Measurements from ENCODE around the gene ACTR1B. TPM values are rescaled to one million over a fixed set of nuclear protein-coding genes. Genes with fewer than 3 reads are reported as not detected.

ACTR1B gene
- total and polyA plus RNA-seq, 2 experiments from 2014 or later, result 53.4 to 65.8 TPM

- Histone ChIP-seq H4K20me1 (ENCODE audit: insufficient read depth) (no peaks in the 10 kb centered on the region), H3K36me3 (ENCODE audit: low read depth) (peaks cover 12% of the 10 kb centered on the region; the same call in 1 of the 2 replicates), H2AFZ (no peak overlapping the region), H3K9me3 (ENCODE audit: low read depth) (no peaks in the 10 kb centered on the region), H3K4me3 (no peak overlapping the region), H3K9me2 (ENCODE audit: insufficient read depth) (no peaks in the 10 kb centered on the region), H3K4me2 (ENCODE audit: unreplicated experiment) (no peak overlapping the region), H3K4me1 (ENCODE audit: insufficient read depth) (peaks cover 4% of the 10 kb centered on the region), H3K9ac (no peak overlapping the region), H3F3A (ENCODE audit: insufficient read depth) (peaks cover 21% of the 10 kb centered on the region), H3K27ac (no peak overlapping the region), H3K79me2 (ENCODE audit: insufficient read depth) (peaks cover 35% of the 10 kb centered on the region), H3K27me3 (replicated peaks; ENCODE audit: insufficient read depth) (no peaks in the 10 kb centered on the region)
- 81 to 83% methylated on average over 15 of the region's 15 CpGs for WGBS, 2 experiments (ENCODE audit: low coverage in 1 of 2, low lambda C conversion rate in 2 of 2, missing lambda C conversion rate in 2 of 2)
- no peak for DNase-seq
- in situ Hi-C loops (cut with MboI), result no loop called here
- TF ChIP-seq EZH2 (IDR thresholded peaks at IDR 0.05; ENCODE audit: insufficient read depth, poor library complexity, severe bottlenecking), result no peak
- TF ChIP-seq EZH2phosphoT487 (IDR thresholded peaks at IDR 0.05; ENCODE audit: insufficient read depth, low read depth), result no peak
Measured at GRCh38 chr2:97656905-97657587, 6.8 kb downstream of the ACTR1B start.

DNA sequence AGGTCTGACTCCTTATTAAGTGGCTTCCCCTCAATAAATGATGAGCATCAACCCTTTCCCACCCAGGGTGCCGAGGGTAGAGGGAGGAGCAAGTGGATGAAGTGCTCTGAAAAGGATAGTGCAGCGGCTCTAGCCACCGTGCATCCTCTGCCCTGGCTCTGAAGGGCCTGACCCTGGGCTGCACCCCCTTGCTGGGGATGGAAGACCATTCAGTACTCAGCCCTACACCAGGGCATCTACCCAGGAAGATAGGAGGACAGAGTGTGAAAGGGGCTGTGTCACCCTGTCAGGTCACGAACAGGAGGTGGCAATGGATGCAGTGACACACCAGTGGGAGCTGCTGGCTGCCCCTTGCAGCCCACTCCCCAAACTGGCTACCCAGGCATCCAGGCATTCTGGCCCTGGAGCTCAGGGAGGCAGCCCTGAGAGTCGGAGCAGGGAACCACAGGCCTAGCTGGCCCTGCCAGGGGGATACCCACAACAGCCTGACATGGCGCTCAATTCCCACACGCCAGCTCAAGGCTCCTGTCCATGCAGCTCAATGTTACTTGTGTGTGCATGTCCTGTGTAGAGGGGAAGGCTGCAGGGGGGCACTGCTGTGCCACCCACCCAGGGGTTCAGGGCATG is 7.6 kb downstream of the ACTR1B start:
- Histone ChIP-seq H3K79me2 (ENCODE audit: insufficient read depth) (peaks cover 27% of the 10 kb centered on the region), H3K9me3 (ENCODE audit: low read depth) (no peaks in the 10 kb centered on the region), H2AFZ (no peak overlapping the region), H4K20me1 (ENCODE audit: insufficient read depth) (no peaks in the 10 kb centered on the region), H3K9me2 (ENCODE audit: insufficient read depth) (no peaks in the 10 kb centered on the region), H3F3A (ENCODE audit: insufficient read depth) (0 out of 2 replicates have a peak, but pooled peaks cover 17% of the 10 kb centered on the region), H3K4me3 (no peak overlapping the region), H3K27me3 (replicated peaks; ENCODE audit: insufficient read depth) (no peaks in the 10 kb centered on the region), H3K4me2 (ENCODE audit: unreplicated experiment) (no peak overlapping the region), H3K36me3 (ENCODE audit: low read depth) (peaks cover 13% of the 10 kb centered on the region; the same call in 1 of the 2 replicates), H3K4me1 (ENCODE audit: insufficient read depth) (no peaks in the 10 kb centered on the region), H3K27ac (no peak overlapping the region), H3K9ac (no peak overlapping the region)
- WGBS, 2 experiments (ENCODE audit: low coverage in 1 of 2, low lambda C conversion rate in 2 of 2, missing lambda C conversion rate in 2 of 2), result 94 to 95% methylated on average over 7 of the region's 7 CpGs
- DNase-seq, result no peak
- in situ Hi-C loops (cut with MboI), result no loop called here
- TF ChIP-seq EZH2 (IDR thresholded peaks at IDR 0.05; ENCODE audit: insufficient read depth, poor library complexity, severe bottlenecking) (no peak), EZH2phosphoT487 (IDR thresholded peaks at IDR 0.05; ENCODE audit: insufficient read depth, low read depth) (no peak)

- TF ChIP-seq EZH2phosphoT487 (IDR thresholded peaks at IDR 0.05; ENCODE audit: insufficient read depth, low read depth) (no peak), EZH2 (IDR thresholded peaks at IDR 0.05; ENCODE audit: insufficient read depth, poor library complexity, severe bottlenecking) (no peak)
- DNase-seq, result no peak
- no peaks in the 10 kb centered on the region for H3K27me3 ChIP-seq (replicated peaks; ENCODE audit: insufficient read depth)
- H3K36me3 ChIP-seq (ENCODE audit: low read depth), result peaks cover 16% of the 10 kb centered on the region; the same call in 1 of the 2 replicates
- no peaks in the 10 kb centered on the region for H3K9me2 ChIP-seq (ENCODE audit: insufficient read depth)
- H3K4me3 ChIP-seq, result no peak overlapping the region
- H3K9me3 ChIP-seq (ENCODE audit: low read depth), result no peaks in the 10 kb centered on the region
- H3F3A ChIP-seq (ENCODE audit: insufficient read depth), result peaks cover 24% of the 10 kb centered on the region; the same call in 1 of the 2 replicates
- H4K20me1 ChIP-seq (ENCODE audit: insufficient read depth), result no peaks in the 10 kb centered on the region
- H3K4me1 ChIP-seq (ENCODE audit: insufficient read depth), result no peaks in the 10 kb centered on the region
- 88 to 97% methylated on average over 2 of the region's 2 CpGs for WGBS, 2 experiments (ENCODE audit: low coverage in 1 of 2, low lambda C conversion rate in 2 of 2, missing lambda C conversion rate in 2 of 2)
- H3K9ac ChIP-seq, result no peak overlapping the region
- H2AFZ ChIP-seq, result no peak overlapping the region
- no peak overlapping the region for H3K4me2 ChIP-seq (ENCODE audit: unreplicated experiment)
- in situ Hi-C loops (cut with MboI), result no loop called here
- no peak overlapping the region for H3K27ac ChIP-seq
- peaks cover 12% of the 10 kb centered on the region for H3K79me2 ChIP-seq (ENCODE audit: insufficient read depth)
Measured at GRCh38 chr2:97654791-97655190, 9.1 kb downstream of the ACTR1B start.

GRCh38 chr2:97654309-97654708 is 9.5 kb downstream of the ACTR1B start:
- H3K27me3 ChIP-seq (replicated peaks; ENCODE audit: insufficient read depth), result no peaks in the 10 kb centered on the region

More at GRCh38 chr2:97654309-97654708, 9.5 kb downstream of the ACTR1B start:
- in situ Hi-C loops (cut with MboI), result no loop called here
- Histone ChIP-seq H4K20me1 (ENCODE audit: insufficient read depth) (no peaks in the 10 kb centered on the region), H3K9ac (no peak overlapping the region), H3K4me1 (ENCODE audit: insufficient read depth) (no peaks in the 10 kb centered on the region), H3F3A (ENCODE audit: insufficient read depth) (peaks cover 28% of the 10 kb centered on the region), H3K4me3 (no peak overlapping the region), H3K9me2 (ENCODE audit: insufficient read depth) (no peaks in the 10 kb centered on the region), H3K9me3 (ENCODE audit: low read depth) (no peaks in the 10 kb centered on the region), H3K36me3 (ENCODE audit: low read depth) (peaks cover 16% of the 10 kb centered on the region; the same call in 1 of the 2 replicates), H3K4me2 (ENCODE audit: unreplicated experiment) (no peak overlapping the region), H2AFZ (no peak overlapping the region), H3K27ac (no peak overlapping the region), H3K79me2 (ENCODE audit: insufficient read depth) (peaks cover 9% of the 10 kb centered on the region; the same call in 1 of the 2 replicates)
- no peak for TF ChIP-seq EZH2 (IDR thresholded peaks at IDR 0.05; ENCODE audit: insufficient read depth, poor library complexity, severe bottlenecking)
- TF ChIP-seq EZH2phosphoT487 (IDR thresholded peaks at IDR 0.05; ENCODE audit: insufficient read depth, low read depth), result no peak
- WGBS, 2 experiments (ENCODE audit: low coverage in 1 of 2, low lambda C conversion rate in 2 of 2, missing lambda C conversion rate in 2 of 2), result 67 to 79% methylated on average over 5 of the region's 5 CpGs
- DNase-seq, result no peak
